ENCODE data around the gene ZFPM1.

DNA sequence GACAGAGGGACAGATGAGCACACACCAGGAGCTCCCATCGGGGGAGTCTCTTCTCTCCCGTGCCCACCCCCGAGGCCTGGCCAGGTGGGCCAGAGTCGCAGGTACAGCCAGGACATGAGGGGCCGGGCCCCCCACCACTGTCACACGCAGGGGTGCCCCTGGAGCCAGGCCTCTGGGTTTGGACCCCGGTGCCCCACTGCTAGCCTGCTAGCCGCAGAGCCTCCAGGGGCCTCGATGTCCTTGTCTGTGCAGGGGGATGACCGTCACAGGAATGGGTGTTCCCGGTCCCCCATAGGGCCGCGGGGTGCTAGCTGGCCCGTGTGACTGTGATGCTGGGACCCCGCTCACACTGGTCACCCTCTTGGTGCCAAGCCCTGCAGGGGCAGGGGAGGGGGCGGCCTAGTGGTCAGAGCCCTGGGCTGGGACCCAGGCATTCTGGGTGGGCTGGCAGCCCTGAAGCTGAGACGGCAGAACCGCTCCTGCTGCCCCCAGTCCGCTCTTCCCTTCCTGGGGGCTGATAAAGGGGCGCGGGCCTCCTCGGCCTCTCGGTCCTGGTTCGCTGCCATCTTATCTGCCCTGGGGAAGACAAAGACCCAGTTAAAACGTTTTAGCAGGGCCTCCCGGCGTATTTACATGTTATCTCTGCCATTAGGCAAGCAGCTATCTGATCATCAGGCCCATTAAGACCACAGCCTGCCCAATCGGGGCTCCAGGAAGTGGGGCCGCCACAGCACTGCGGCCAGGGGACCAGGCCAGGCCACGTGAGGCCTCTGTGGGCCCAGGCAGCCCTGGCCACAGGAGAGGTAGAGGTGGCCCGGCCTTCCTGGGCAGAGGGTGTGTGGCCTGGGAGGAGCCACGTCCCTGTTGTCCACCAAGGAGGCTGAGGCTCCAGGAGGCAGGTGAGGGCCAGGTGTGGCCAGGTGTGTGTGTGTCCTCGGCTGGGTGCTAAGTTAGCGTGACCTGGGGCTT, 59.9 kb downstream of the ZFPM1 start:
- no peak for TF ChIP-seq POLR2A (IDR thresholded peaks at IDR 0.05)
- TF ChIP-seq, protein P1, sequence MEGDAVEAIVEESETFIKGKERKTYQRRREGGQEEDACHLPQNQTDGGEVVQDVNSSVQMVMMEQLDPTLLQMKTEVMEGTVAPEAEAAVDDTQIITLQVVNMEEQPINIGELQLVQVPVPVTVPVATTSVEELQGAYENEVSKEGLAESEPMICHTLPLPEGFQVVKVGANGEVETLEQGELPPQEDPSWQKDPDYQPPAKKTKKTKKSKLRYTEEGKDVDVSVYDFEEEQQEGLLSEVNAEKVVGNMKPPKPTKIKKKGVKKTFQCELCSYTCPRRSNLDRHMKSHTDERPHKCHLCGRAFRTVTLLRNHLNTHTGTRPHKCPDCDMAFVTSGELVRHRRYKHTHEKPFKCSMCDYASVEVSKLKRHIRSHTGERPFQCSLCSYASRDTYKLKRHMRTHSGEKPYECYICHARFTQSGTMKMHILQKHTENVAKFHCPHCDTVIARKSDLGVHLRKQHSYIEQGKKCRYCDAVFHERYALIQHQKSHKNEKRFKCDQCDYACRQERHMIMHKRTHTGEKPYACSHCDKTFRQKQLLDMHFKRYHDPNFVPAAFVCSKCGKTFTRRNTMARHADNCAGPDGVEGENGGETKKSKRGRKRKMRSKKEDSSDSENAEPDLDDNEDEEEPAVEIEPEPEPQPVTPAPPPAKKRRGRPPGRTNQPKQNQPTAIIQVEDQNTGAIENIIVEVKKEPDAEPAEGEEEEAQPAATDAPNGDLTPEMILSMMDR (IDR thresholded peaks at IDR 0.05) = no peak

All from prostate gland (tissue), 2 donors.